ENCODE data around the gene SEMA5B.

SEMA5B gene

DNA sequence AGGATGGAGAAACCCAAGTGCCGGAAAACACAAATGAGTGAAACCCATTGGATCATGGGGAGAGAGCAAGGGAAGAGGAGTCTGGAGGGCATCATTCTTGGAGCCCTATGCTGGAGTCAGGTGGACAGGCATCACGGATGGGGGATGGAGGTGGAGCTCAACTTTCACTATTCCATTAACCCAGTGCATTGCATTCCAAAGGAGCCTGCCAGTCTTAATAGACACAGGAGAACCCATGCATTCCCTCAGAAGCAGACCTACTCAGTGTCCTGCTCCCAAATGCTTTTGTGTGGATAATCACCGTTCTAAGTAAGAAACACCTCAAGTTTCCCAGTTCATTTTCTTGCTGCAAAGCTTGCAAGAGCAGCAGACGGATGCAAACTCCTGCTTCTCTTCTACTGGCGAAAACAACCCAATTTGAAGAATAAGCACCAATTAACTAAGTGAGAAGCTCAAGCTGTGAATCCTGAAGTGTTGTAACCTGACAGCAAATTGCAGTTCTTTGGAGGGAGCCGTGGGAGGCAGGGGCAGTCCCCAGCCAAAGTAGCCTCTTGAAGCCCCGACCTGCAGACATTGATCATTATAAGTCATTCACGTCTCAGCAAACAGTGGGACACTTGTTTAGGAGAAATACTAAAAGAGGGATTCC, 25.3 kb downstream of the SEMA5B start:
- no peak for FAIRE-seq
- no peak for DNase-seq (ENCODE audit: insufficient read length, low spot score)

DNA sequence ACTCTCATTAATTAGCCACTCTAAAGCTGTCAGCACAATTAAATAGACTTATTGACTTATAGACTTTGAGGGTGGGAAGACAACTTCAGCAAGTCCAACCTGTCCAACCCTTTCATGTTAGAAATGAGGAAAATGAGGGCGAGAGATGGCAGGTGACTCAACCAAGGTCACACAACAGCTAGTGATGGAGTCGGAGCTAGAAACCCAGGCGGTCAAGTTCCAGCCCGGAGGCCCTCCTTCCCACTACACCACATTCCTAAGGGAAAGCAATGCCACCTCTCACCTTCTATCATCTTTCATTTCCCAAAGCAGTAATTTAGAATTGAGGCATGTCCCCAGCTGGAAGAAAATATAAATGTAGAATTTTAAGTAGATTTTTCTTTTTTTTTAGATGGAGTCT, 28.7 kb downstream of the SEMA5B start:
- DNase-seq (ENCODE audit: insufficient read length, low spot score), result no peak
- no peak for FAIRE-seq

DNA sequence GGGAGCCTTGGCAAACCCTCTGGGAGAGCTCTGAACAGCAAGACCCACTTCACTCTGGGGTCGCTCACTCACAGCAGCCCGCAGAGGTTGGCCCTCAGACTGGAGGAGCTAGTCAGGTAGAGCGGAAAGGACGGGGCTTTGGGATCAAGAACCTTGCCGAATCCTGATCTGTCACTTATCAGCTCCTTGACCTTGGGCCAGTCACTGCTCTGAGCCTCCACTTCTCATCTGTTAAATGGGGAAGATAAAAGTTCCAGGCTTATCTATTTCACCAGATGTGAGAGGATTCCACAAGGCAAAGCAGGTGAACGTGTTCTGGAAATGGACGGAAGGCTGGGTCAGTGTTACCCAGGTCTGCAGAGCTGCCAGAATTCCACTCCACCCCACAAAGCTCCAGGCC, 29.4 kb downstream of the SEMA5B start:
- DNase-seq (ENCODE audit: insufficient read length, low spot score), result no peak

DNA sequence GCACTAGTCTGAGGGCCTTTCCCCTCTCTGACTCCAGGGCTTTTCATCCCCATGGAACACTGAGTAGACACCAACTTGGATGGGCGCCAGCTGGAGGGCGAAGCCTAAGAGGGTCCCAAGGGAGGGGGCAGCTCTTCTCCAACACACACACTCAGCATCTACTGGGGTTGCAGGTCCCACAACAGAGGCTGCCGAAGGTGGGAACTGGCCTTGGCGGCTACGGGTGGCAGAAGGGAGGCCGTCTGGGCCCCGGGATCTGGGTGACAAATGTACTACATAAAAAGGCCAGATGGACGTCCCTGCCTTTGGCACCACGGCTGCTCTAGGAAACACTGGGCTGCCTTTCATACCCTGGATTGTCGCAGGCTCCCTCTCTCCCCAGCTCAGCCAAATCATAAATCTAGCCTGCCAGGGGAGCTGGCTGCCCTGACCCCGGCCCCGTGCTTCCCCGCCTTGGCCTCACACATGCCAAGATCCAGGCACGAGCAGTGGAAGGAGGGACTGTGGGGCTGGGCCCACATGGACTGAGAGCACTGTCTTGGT, 31.5 kb downstream of the SEMA5B start:
- DNase-seq (ENCODE audit: insufficient read length, low spot score) (no peak), FAIRE-seq (no peak)

More for the DNA sequence above, 29.4 kb downstream of the SEMA5B start:
- no peak for FAIRE-seq

DNA sequence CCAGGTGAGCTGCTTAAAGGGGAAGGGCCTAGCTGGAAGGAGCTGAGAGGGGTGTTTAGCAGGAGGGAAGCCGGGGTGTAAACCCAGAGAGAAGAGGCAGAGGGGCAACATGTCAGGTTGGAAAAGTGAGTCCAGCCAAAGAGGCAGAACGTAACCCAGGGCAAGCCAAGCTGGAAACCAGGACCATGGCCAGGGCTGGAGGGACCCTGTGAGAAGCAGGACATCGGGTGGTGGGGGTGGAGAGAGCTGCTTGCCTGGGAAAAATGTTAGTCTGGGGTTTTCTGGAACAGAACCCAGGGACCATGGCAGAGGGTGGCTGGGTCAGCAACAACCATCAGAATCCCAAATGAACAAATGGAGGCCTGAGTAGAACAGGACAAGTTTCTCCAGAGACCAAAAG, 32.6 kb downstream of the SEMA5B start:
- FAIRE-seq, result no peak
- DNase-seq (ENCODE audit: insufficient read length, low spot score), result no peak

DNA sequence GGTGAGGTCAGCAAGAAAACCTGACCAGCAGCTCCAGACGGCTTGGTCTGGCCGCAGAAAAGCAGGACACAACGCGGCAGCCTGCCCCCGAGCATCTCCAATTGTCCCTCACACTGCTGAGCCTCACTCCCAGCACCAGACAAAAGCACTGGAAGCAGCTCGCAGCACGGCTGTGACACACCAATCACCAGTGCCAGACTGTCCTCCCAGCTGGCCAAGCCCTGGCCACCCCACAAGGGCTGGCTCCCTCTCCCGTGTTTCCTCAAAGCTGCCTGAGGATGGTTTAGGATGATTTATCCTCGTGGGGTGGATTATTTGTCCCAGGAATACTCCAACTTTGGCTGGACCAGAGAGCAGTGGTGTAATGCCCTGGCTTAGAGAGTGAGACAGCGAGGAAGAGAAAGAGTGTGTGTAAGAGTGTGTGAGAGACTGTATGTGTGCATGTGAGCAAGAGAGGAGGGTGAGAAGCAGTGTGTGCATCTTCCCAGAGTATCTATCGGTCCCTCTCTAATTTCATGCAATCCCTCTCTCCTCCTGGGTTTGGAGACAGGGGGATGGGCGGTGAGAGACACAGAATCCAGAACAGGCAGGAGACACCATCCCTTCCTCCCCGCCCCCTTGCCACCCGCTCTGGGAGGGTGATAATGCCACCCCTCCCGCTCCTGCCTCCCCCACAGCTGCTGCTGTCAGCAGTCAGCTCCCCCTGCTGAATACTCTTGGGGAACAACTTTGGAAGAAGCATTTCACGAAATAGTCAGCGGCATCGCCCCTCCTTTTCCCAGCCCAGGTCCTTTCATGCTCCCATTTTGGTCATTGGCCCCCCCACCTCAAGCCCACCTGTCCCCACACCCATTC, 34.2 kb downstream of the SEMA5B start:
- DNase-seq (ENCODE audit: insufficient read length, low spot score) (no peak), FAIRE-seq (no peak)

DNA sequence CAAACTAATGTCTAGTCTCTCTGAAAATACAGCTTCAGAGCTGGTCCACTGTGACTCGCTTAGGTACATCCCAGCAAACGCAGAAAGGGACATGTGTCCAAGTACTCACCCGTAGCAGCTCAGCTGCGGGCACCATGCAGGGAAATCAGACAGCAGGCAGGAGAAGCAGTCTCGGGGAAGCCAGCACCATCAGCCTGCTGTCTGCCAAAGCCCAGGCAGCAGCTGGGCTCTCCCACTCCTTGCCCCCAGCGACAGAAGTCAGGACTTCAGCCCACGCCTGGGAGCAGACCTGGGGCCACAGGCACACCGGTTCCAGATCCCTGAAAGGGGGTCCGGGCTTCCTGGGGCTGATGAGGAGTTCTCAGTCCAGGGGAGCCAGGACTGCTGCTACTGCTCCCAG, 34.9 kb downstream of the SEMA5B start:
- FAIRE-seq, result no peak
- DNase-seq (ENCODE audit: insufficient read length, low spot score), result no peak

DNA sequence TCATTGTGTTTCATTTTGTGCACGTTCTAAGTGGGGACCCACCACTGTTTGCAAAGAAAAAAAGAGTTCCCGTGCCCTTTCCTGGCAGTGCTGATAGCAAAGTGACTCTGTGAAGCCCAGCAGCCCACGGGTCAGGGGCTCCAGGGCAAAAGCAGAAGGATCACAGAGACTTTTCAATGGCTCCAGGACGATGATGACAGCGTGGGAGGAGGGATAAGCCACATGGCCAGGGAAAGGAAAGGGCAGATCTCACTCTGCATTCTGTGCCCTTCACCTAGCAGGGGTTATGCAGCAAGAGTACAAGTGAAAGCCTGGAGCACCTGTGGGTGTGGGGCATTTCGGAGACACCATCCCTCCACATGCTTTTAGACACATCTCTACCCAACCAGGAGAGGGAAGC, 35.4 kb downstream of the SEMA5B start:
- DNase-seq (ENCODE audit: insufficient read length, low spot score) (no peak), FAIRE-seq (no peak)

DNA sequence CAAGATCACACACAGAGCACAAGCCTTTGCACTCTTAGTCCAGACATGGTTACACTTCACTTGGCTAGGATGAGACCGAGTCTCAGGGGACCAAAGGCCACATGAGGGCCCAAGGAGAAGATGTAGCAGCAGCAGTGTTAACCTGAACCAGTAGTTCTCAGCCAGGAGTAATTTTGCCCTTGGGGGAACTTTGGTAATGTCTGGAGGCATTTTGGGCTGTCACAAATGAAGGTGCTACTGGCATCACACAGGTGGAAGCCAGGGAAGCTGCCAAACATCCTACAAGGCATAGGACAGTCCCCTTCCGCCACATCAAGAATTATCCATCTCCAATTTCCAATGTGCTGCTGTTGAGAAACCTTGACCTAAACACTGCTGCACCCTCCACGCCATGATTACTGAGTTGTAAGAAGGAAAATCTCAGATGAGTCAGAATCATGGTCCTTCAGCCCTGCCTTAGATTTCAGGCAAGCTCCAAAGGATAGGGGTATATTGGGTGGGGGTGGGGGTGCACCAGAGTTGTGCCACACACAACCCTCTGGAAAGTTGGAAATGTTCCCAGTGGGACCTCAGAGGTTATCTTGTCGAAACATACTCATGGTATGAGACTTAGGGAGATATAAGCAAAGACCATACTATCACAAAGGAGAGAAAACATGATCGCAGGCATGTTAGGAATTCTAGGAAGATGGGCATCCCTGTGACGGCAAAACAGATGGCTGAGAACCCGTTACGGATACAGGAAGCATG, 36.2 kb downstream of the SEMA5B start:
- no peak for FAIRE-seq

DNA sequence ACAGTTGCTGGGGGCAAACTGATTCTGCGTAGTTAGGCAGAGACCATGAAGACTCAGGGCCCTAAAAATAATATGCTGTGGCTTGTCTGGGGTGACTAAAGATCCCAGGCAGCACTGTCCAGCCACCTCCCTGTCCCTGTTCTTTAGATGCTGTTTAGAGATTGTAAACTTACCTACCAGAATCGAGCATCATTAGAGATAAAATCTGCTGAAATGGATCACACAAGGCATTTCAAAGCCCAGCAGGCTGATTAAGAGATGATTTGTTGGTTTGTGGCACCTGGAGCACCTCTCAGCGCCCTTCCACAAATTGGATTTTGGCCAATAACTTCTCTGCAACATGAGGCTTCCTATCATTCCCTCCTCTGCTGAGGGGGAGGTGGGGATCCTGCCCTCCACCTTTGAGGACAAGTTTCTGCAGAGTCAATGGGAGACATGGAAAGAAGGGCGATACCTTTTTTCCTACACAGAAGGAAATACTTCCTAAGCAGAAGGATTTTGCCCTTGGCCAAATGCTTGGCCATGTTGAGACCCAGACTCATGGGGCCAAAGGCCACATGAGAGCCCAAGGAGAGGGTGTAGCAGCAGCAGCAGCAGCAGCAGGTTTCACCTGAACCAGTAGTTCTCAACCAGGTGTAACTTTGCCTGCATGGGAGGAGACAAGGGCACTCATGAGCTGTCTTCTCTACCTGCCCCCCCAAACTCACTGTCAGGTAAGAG, 37.5 kb downstream of the SEMA5B start:
- no peak for FAIRE-seq

More for the DNA sequence above, 36.2 kb downstream of the SEMA5B start:
- no peak for DNase-seq (ENCODE audit: insufficient read length, low spot score)

DNA sequence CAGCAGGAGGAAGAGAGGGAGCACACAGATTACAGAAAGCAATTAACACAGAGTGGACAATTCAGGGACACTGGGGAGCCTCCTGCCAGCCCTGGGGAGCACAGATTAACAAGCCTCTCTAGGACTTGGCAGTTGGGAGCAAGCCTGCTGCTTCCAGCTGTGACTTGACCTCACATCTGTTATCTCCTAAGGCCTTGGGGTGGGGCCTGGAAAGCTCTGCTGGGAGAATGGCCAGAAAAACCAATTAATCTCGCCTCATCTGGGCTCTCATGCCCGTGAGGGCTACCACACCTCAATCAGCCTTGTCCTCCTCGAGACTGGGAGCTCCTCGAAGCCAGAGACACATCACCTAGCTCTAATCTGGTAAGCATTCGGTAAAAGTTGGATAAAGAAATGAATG, 39.1 kb downstream of the SEMA5B start:
- FAIRE-seq (no peak), DNase-seq (ENCODE audit: insufficient read length, low spot score) (no peak)

More for the DNA sequence above, 37.5 kb downstream of the SEMA5B start:
- DNase-seq (ENCODE audit: insufficient read length, low spot score), result no peak

DNA sequence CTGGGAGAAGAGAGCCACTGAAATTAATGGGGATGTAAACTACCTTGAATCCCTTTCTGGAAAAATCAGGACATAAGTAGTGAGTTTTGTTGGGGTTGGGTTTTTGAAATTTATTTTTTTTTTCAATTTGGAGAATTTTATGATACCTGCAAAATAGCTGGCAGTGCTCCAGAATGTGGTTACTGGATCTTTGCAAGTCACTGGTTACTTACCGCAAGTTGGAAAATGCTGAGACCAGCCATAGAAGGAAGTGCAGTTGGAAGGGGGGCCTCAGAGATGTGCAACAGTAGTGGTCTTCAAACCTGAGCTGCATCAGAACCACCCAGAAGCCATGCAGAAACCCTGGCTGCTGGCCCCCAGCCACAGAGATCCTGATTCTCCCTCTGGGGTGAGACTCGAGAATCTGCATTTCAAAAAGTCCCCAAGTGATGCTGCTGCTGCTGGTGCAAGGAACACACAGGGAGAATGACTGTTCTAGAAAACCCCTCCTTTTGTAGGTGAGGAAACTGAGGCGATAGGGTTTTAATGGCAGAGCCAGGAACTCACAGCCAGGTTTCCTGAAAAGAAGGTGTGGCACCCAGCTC, 39.7 kb downstream of the SEMA5B start:
- DNase-seq (ENCODE audit: insufficient read length, low spot score) (no peak), FAIRE-seq (no peak)

DNA sequence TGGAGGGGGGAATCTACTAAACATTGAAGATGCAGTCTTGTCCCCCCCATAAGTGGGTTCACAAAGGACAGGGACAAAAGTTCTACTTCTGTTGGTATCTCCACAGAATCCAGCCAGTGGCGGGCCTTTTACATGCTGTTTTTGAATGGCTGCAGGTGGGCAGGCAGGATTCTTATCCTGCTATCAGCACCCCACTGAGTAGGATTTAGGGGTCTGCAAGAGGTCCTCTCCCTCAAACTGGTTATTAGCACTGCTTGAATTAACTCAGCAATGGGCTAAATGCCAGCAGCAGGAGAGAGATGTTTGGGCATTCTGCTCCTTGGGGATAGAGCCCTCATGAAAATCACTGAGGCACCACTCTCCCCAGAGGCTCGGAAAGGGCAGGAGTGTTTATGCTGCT, 40.3 kb downstream of the SEMA5B start:
- DNase-seq (ENCODE audit: insufficient read length, low spot score) (no peak), FAIRE-seq (no peak)

DNA sequence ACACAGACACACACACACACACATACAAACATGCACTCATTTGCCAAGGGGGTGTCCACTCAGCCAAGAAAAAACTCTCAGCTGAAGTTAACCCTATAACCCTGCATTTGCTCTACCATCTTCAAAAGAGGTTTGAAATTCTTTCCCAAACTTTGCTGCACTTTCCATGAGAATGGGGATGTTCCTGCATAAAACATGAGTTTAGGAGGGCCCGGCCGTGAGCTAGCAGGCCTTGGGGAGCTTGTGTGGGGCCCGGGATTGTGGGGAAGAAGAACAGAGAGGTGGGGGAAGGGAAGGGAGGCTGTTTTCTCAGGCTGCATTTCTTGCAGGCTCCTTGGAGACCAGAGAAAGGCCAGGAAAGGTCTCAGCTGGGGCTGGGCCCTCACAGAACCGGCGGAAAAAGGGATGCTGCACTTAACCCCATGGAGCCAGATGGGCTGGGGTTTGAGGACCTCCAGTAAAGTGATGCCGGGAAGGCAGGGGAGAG, 40.8 kb downstream of the SEMA5B start:
- DNase-seq (ENCODE audit: insufficient read length, low spot score) (no peak), FAIRE-seq (no peak)

DNA sequence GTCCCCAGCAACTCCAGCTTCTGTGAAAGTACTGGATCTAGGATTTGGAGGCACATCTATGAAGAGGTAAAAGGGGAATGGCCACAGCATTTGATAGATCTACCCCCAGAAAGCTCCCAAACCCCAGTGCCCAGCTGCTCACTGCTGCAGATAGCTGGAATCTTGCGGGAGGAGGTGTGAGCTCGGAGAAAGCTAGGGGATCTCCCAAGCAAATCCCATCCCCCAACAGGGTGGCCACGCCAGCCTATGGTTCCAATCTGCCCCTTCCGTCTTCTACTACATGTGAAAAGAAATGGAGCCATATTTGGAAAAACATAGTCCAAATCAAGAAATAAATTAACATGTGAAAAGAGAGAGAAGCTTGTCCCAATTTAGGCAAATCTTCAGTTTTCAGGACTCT, 42.0 kb downstream of the SEMA5B start:
- FAIRE-seq (no peak), DNase-seq (ENCODE audit: insufficient read length, low spot score) (no peak)

DNA sequence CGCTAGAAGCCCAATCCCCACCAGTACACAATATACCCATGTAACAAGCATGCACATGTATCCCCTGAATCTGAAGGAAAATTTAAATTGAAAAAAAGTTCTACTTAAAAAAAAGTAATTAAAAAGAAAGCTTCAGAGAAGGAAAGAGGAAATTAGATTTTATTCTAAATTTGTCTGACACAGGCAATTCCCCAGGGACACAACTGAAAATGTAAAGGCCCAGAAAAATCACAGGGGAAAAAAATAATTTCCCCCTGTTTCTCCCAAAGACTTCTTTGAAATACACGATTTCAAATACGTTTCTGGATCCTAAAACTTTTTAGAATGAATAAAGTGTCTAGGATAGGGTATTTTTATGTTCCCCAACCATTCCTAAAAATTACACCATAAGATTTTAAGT, 42.9 kb downstream of the SEMA5B start:
- FAIRE-seq (no peak), DNase-seq (ENCODE audit: insufficient read length, low spot score) (no peak)

DNA sequence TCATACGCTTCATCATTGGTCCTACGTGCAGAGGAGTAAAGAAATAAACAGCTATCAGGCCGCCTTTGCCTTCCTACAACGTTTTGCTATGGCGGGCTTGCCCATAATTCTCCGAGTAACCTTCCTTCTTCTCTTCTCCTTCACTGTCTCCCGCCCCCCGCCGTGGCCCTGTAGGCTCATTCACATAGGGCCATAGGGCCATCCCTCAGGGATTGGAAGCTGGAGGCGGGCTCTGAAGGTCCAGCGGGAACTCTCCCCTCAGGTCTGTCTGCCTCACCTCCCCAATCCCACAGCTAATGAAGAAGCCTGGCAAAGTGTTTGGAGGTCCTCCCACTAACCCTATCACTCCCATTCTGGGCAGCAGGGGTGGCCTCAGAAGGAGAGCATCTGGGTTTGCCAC, 43.6 kb downstream of the SEMA5B start:
- DNase-seq (ENCODE audit: insufficient read length, low spot score), result no peak
- FAIRE-seq, result no peak

DNA sequence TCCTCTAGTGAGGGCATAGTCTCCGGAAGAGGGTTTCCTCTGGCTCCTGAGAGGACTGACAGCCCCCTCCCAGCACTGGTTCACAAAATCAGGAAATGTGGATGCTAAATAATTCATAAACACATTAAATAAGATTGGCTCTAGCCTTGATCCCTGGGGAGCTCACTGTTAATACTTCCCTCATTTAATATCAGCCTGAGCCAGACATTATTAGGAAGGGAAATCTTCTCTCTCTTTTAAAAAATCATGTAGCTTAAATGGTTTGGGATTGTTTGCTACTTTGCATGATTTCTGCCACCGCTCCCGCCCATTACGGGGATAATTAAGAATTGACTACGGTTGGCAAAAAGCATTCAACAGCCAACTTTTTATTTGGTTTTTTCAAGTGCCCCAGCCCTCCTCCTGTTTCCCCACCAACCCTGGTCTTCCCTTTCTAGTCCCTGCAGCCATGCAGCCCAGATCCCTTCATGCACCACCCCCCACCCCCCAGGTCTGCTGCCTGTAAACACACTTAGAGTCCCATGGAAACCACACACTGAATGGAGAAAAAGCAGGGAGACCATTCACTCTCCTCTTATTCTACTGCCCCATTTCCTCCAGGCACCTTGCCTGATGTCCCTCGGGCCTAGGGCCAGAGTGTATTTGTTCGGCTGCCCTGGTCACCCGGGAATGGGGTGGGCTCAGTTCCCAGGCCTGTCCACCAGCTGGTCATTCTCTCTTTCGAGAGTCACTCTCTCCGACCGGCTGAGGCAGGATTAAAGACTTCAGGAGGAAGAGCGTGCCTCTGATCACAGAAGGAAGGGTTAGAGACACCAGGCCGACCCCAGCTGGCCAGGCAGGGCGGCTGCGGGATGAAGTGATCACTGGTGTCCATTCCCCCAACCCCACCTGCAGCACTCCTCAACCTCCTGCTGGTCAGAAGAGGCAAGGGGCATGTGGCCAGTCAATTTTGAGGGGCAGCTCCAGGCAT, 45.1 kb downstream of the SEMA5B start:
- DNase-seq (ENCODE audit: insufficient read length, low spot score) (no peak), FAIRE-seq (no peak)

DNA sequence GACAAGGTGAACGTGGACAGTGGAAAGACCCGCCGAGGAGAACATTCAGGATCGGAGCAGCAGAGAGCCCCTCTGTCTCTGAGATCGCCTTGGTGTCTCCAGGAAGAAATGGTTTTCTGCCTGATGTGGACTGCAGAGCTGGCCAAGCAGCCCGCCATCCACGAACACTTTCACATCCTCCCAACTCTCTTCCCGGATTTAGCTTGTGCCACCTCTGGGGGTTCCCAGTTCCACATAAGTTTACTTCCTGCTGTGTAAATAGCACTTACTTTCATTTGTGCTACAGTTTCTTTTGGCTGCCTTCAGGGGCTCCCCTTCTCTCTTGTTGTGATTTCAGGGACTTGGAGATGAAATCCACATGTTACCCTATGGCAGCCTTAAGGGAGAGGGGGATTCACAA, 48.4 kb downstream of the SEMA5B start:
- DNase-seq (ENCODE audit: insufficient read length, low spot score) (no peak), FAIRE-seq (no peak)
